Esophagus (tissue), 2 donors: ENCODE measurements around the gene PARP14. TPM values are rescaled to one million over a fixed set of nuclear protein-coding genes. Genes with fewer than 3 reads are reported as not detected.
"Not testable (repeated sequence)": the region's sequence is repeated elsewhere in the genome, so short reads cannot be mapped to it uniquely, and the experiment has no call there.

Source experiments
- H3K27ac ChIP-seq, 2 donors: one replicate each; pipeline ENCODE4 v1.5.1; 2013; ENCODE audit warnings: low read depth in 2 of 2, mild to moderate bottlenecking in 2 of 2, inconsistent platforms in 1 of 2, low read length in 1 of 2, moderate library complexity in 1 of 2
- H3K27me3 ChIP-seq, 2 donors: one replicate each; pipeline ENCODE4 v1.6.1; 2013; ENCODE audit warnings: low read length in 2 of 2, control low read depth in 1 of 2, mild to moderate bottlenecking in 1 of 2; ENCODE audit not compliant: insufficient read depth in 2 of 2, control insufficient read depth in 1 of 2
- H3K36me3 ChIP-seq, 2 donors: one replicate each; pipeline ENCODE4 v1.6.1; 2013; ENCODE audit warnings: low read length in 1 of 2; ENCODE audit not compliant: control insufficient read depth in 2 of 2, insufficient read depth in 2 of 2
- H3K4me1 ChIP-seq, 2 donors: one replicate each; pipeline ENCODE4 v1.6.1; 2013; ENCODE audit warnings: low read length in 1 of 2; ENCODE audit not compliant: control insufficient read depth in 2 of 2, insufficient read depth in 2 of 2
- H3K4me3 ChIP-seq, 2 donors: one replicate each; pipeline ENCODE4 v1.5.1; 2013; ENCODE audit warnings: low read length in 2 of 2, mild to moderate bottlenecking in 2 of 2, low read depth in 1 of 2, moderate library complexity in 1 of 2
- H3K9me3 ChIP-seq, 2 donors: one replicate each; pipeline ENCODE4 v1.6.1; 2013; ENCODE audit warnings: mild to moderate bottlenecking in 2 of 2, low read depth in 1 of 2, low read length in 1 of 2, moderate library complexity in 1 of 2; ENCODE audit not compliant: control insufficient read depth in 2 of 2, insufficient read depth in 1 of 2
- WGBS, 2 donors: extraction: QIAGEN DNeasy Blood & Tissue Kit; methylation state at CpG; one replicate each; pipeline ENCODE4 v1.1.7; 2013; 5-methylcytosine and 5-hydroxymethylcytosine counted together
- polyA plus RNA-seq, 2 donors: library from polyadenylated mRNA; stranded (reverse); fragments of 200-250 nt; gene quantifications; one replicate each; pipeline ENCODE4 v1.2.3, GENCODE V29; 2013
- donor health status: healthy with polysubstance abuse.
- donor health status: Bipolar disorder and iron deficiency.

Gene PARP14
- polyA plus RNA-seq, result 1 to 10 TPM; 5.4 to 6.6 TPM

DNA sequence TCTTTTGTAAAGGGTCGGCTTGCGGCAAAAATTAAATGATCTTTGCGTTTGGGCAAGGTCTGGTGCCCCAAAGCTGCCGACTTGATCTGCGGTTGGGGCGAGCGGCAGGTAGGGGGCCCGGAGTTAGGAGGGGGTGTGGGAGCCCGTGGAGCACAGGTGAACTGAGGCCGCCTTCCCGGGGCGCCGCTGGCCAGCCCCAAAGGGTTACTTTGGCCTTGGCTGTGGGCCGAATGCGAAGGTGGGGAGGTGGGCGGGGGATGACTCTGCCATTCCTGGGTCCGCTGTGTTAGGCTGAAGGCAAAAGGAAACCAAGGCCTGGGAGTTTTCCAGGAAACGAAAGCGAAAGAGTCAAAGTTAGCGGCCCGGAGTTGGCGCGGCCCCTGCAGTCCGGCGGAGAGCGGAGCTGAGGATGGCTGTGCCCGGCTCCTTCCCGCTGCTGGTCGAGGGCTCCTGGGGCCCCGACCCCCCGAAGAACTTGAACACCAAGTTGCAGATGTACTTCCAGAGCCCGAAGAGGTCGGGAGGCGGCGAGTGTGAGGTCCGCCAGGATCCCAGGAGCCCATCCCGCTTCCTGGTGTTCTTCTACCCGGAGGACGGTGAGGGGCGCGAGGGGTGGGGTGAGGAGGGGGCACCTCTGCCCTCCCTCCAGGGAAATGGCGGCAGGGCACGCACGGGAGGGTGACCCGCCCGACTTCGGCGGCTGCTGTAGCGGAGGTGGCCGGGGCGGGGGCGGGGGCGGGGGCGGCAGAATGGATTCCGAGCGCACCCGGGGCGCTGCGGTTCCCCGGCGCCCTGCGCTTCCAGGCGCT is at the start of gene PARP14:
PARP14 (plus strand) TSS at position 365 of the 809 bp plus-strand sequence; CDS start at position 410, 45 bp downstream.
- H3K36me3 ChIP-seq, result no peaks in the 10 kb centered on the region
- H3K27ac ChIP-seq, result peak within 1 kb of the TSS; percentile 95
- H3K9me3 ChIP-seq, result no peaks in the 10 kb centered on the region
- 0% methylated on average over 60 to 63 of the region's 63 CpGs for WGBS, 2 donors
- H3K4me1 ChIP-seq, result peaks cover 3 to 5% of the 10 kb centered on the region in 2 donors
- no peaks in the 10 kb centered on the region for H3K27me3 ChIP-seq
- peak within 1 kb of the TSS; percentile 83 to 87 for H3K4me3 ChIP-seq

DNA sequence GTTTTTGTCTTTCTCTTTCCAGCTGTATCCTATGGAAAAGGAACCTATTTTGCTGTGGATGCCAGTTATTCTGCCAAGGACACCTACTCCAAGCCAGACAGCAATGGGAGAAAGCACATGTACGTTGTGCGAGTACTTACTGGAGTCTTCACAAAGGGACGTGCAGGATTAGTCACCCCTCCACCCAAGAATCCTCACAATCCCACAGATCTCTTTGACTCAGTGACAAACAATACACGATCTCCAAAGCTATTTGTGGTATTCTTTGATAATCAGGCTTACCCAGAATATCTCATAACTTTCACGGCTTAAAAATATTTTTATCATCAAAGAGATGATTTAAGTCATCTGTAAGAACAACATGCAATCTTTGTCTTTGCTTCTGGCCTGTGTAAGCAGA is 44.9 kb upstream of the PARP14 start:
- no peaks in the 10 kb centered on the region for H3K36me3 ChIP-seq
- 50 to 64% methylated on average over 5 of the region's 5 CpGs for WGBS, 2 donors
- H3K27ac ChIP-seq, result no peak overlapping the region
- H3K27me3 ChIP-seq, result no peaks in the 10 kb centered on the region
- no peak overlapping the region for H3K4me3 ChIP-seq
- H3K9me3 ChIP-seq, result no peaks in the 10 kb centered on the region
- no peaks in the 10 kb centered on the region for H3K4me1 ChIP-seq

DNA sequence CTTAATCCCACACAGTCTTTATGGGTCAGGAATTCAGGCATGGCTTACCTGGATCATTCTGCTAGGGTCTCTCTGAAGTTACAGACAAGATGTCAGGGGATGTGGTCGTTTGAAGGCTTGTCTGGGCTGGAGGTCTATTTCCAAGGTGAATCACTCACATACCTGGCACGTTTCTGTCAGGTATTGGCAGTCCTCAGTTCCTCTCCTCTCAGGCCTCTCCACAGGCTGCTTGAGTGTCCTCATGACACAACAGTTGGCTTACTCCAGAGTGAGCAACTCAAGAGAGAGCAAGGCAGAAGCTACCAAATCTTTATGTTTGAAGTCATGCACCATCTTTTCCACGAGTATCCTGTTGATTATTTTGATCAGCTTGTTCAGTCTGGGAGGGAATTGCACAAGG is 43.9 kb upstream of the PARP14 start:
- H3K4me3 ChIP-seq, result no peak overlapping the region
- WGBS, 2 donors, result 41 to 43% methylated on average over 3 of the region's 3 CpGs
- no peaks in the 10 kb centered on the region for H3K36me3 ChIP-seq
- no peaks in the 10 kb centered on the region for H3K9me3 ChIP-seq
- H3K4me1 ChIP-seq, result no peaks in the 10 kb centered on the region
- H3K27ac ChIP-seq, result no peak overlapping the region
- no peaks in the 10 kb centered on the region for H3K27me3 ChIP-seq

GRCh38 chr3:122640437-122640999 is 40.1 kb upstream of the PARP14 start:
- Histone ChIP-seq H3K9me3 (no peaks in the 10 kb centered on the region), H3K4me1 (no peaks in the 10 kb centered on the region), H3K4me3 (no peak overlapping the region)

DNA sequence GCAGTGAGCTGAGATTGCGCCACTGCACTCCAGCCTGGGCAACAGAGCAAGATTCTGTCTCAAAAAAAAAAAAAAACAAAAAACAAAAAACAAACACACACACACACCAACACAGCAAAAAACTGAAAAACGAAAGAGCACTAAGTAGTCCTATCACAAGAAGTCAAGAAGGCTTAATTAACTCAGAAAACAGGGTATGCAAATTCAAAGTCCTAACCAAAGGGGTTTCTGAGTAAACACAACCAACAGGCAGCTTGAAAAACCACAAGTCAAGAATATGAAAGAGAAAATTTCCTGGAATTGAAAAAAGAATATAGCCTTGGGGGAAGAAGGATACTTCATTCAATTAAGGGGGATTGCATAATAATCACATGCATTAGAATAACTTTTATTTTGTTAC is 37.7 kb upstream of the PARP14 start:
- Histone ChIP-seq H3K4me3 (no peak overlapping the region), H3K9me3 (no peaks in the 10 kb centered on the region), H3K27me3 (no peaks in the 10 kb centered on the region), H3K27ac (no peak overlapping the region), H3K4me1 (no peaks in the 10 kb centered on the region), H3K36me3 (no peaks in the 10 kb centered on the region)
- 76 to 79% methylated on average over 2 of the region's 2 CpGs for WGBS, 2 donors

More at GRCh38 chr3:122640437-122640999, 40.1 kb upstream of the PARP14 start:
- H3K27ac ChIP-seq, result no peak overlapping the region
- H3K27me3 ChIP-seq, result no peaks in the 10 kb centered on the region
- H3K36me3 ChIP-seq, result no peaks in the 10 kb centered on the region

DNA sequence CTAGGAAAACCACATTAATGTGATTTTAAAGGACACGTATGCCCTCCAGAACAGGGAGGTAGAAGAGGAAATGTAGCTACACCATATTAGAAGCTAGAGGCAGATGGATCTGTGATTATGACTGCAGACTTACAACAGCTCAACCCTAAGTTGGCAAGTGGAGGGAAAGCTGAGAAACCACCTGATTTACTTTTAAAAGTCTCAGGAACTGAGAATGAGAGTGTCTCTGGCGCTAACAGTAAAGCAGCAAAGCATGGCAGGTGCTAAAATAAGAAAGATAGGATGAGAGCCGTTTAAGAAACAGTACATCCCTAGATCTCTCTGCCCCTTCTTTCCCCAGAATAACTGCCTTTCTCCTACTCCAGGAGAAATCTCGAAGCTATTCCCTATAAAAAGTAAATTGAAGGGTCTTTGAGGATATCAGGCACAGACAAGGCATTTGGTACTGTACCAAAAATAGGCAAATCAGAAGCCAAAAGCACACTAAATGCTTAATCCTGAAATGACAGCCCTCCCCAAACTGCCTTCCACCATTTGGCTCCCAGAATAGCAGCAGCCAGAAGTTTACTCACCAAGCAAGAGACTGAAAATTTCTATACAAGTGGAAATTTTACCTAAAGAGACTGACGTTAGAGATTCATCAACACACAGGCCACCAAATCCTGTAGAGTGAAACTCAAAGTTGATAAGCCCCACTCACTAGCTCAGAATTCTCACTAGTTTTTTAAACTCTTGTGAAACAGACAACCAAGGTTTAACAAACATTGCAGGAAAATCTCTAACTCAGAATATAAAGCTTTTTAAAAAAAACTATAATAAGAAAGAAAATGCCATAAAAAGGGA is 34.3 kb upstream of the PARP14 start:
- Histone ChIP-seq H3K4me3 (no peak overlapping the region), H3K4me1 (no peaks in the 10 kb centered on the region), H3K9me3 (no peaks in the 10 kb centered on the region), H3K27me3 (no peaks in the 10 kb centered on the region), H3K36me3 (no peaks in the 10 kb centered on the region), H3K27ac (no peak overlapping the region)
- WGBS, 2 donors, result 58 to 69% methylated on average over 5 of the region's 5 CpGs

- H3K9me3 ChIP-seq, H3K4me3 ChIP-seq, H3K27ac ChIP-seq, H3K36me3 ChIP-seq, H3K4me1 ChIP-seq, H3K27me3 ChIP-seq: not testable (repeated sequence)
- WGBS, 2 donors, result 65 to 69% methylated on average over 11 of the region's 11 CpGs
Measured at GRCh38 chr3:122651233-122651907, 29.3 kb upstream of the PARP14 start.

- not testable (repeated sequence) for H3K4me3 ChIP-seq, H3K9me3 ChIP-seq, H3K36me3 ChIP-seq, H3K27ac ChIP-seq, H3K27me3 ChIP-seq, H3K4me1 ChIP-seq
- WGBS, 2 donors, result 83 to 85% methylated on average over 6 of the region's 6 CpGs
Measured at GRCh38 chr3:122651962-122652361, 28.7 kb upstream of the PARP14 start.

DNA sequence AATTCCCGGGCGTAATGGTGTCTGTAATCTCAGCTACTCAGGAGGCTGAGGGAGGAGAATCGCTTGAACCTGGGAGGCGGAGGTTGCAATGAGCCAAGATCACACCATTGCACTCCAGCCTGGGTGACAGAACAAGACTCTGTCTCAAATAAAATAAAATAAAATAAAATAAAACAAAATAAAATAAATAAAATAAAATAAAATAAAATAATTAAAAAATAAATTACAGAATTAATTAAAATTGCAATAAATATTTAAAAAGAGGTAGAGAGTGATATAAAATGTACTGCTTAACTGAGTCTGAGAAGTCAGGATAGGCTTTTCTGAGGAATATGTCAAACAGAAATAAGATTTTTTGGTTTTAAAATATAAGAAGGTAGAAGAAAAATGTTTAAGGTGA is 22.3 kb upstream of the PARP14 start:
- not testable (repeated sequence) for H3K4me1 ChIP-seq, H3K36me3 ChIP-seq, H3K4me3 ChIP-seq, H3K27ac ChIP-seq, H3K9me3 ChIP-seq, H3K27me3 ChIP-seq
- whole genome bisulfite sequencing, 2 donors, result 91 to 95% methylated on average over 4 of the region's 4 CpGs
